Islet precursor cell (in vitro differentiated cells): ENCODE measurements around the gene ZNF606.
A peak's percentile ranks its signal among the peaks of the same experiment; 100 is the strongest.

Source experiments
- DNase-seq: peaks from one replicate; pipeline ENCODE4 v3.0.0-alpha.2; 2018

ZNF606 gene

GRCh38 chr19:58002384-58003173 is at the start of gene ZNF606:
ZNF606 (minus strand) TSS chr19:58002820; CDS start chr19:58001319, 1,501 bp downstream.
- DNase-seq: peak; percentile 88

GRCh38 chr19:58052256-58052655 is 49.6 kb upstream of the ZNF606 start:
- DNase-seq: no peak

GRCh38 chr19:58047672-58048071 is 45.1 kb upstream of the ZNF606 start:
- no peak for DNase-seq

DNA sequence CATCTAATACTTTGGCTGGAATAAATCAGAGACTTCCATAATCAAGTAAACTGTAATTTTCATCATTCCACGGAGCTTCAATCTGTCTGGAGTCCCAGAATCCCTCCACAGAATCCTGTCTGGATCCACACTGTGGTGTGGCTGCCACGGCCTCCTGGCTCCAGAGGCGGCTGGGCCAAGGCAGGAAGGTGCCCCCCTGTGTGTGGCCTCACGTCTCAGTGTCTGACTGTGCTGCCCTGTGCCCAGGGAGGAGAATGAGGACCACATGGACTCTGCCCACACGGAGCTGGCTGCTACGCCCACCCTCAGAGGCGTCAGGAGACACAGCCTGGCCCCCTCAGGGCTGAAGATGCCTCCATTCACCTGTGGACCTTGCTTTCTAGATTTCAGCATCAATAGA is 44.2 kb upstream of the ZNF606 start:
- no peak for DNase-seq

DNA sequence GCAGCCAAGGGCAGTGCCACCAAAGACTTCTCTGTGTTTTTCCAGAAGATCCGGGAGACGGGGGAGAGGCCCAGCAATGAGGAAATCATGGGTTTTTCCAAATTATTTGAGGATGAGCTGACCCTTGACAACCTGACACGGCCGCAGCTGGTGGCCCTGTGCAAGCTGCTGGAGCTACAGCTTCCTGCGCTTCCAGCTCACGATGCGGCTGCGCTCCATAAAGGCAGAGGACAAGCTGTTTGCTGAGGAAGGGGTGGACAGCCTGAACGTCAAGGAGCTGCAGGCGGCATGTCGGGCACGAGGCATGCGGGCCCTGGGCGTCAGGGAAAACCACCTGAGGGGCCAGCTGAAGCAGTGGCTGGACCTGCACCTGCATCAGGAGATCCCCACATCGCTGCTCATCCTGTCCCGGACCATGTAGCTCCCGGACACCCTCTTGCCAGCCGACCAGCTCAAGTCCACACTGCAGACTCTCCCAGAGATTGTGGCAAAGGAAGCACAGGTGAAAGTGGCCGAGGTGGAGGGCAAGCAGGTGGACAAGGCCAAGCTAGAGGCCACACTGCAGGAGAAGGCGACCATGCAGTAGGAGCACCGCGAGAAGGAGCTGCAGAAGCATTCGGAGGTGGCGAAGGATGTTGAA is 42.9 kb upstream of the ZNF606 start:
- no peak for DNase-seq

- DNase-seq: no peak
Measured at GRCh38 chr19:58044886-58045285, 42.3 kb upstream of the ZNF606 start.

- no peak for DNase-seq
Measured at GRCh38 chr19:58044391-58044790, 41.8 kb upstream of the ZNF606 start.

DNA sequence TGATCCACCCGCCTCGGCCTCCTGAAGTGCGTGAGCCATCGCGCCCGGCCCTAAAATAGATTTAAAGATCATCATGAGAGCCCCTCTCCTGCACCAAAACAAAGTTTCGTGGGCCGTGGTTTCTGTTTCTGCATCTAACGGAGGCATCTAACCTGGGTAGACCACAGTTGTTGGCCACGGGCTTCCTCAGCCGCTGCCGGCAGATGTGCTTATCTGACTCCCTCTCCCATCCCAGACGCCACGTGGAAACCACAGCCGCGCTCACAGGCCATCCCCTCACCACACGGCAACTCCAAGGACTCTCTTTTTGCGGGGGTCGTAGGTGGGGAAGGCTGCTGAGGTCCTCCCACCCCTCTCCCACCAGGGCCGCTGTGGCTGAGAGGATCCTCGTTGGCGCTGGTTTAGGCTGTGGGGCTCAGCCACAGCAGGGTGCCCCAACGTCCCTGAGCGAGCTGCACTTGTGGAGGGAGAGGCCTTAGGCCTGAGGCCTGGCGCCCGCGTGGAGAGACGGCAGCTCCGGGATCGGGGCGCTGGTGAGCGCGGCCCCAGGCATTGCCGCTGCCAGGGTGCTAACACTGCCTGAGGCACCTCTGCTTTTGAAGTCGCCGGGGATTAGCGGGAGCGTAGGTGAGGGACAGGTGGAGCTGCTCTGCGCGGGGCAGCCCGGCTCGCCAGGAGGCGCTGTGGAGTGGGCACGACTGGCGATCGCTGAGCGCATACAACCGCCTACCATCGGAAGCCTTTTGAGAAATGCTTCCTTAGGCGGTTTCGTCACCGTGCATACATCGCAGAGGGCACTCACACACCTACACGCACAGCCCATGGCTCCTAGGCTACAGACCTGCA is 40.1 kb upstream of the ZNF606 start:
- DNase-seq: no peak

DNA sequence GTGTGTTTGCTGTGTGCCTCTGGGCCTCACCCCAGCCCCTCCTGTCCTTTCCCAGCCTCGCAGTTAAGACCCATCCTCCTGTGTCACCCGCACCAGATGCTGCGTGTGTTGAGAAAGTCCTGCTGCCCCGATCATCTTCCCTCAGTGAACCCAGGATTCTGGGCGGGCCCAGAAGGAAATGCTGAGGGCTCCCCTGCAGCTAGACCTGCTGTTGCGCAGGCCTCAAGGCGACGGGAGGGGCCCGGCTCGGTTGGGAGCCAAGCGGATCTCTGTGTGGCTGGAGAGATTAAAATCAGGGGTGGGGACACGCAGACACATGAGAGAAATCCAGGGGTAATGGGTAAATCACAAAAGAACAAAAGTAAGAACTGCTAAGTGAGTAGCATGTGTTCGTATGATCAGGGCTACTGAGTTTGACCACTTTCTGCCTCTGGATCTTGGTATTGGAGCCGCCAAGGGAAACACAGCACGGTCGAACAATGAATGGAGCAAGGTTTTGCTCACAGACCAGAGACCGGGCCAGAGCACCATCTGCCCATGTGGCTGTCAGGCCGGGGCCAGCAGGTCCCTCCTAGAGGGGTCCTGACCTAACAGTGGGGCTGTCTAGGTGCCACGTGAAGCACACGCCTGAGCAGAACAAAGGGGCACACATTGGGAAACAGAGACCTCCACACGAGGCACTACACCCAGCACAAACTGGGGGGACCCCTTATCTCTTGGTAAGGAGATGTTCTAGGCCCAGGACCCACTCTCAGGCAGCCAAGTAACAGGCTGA is 38.3 kb upstream of the ZNF606 start:
- no peak for DNase-seq

DNA sequence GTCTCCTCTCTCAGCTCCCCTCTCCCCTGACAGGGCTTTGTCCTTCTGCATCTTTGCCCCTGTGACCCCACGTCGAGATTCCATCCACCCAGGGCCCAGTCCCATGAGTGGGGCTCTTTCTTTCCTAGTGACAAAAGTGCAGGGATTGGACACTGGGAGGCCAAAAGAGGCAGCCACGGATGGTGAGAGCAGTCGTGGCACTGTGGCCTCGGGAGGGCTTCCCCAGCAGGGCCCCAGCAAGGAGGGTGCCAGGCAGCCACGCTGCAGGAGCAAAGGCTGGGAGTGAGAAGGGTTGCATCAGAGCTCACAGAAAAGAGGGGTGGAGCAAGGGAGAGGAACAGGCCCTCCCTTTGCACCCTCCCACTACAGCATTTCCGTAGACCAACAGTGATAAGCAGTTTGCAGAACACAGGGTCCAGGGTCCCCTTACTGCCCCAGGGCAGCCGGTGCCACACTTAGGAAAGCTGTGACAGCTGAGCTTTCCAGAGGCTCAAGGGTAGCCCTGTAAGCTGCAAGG is 36.1 kb upstream of the ZNF606 start:
- DNase-seq: no peak

DNA sequence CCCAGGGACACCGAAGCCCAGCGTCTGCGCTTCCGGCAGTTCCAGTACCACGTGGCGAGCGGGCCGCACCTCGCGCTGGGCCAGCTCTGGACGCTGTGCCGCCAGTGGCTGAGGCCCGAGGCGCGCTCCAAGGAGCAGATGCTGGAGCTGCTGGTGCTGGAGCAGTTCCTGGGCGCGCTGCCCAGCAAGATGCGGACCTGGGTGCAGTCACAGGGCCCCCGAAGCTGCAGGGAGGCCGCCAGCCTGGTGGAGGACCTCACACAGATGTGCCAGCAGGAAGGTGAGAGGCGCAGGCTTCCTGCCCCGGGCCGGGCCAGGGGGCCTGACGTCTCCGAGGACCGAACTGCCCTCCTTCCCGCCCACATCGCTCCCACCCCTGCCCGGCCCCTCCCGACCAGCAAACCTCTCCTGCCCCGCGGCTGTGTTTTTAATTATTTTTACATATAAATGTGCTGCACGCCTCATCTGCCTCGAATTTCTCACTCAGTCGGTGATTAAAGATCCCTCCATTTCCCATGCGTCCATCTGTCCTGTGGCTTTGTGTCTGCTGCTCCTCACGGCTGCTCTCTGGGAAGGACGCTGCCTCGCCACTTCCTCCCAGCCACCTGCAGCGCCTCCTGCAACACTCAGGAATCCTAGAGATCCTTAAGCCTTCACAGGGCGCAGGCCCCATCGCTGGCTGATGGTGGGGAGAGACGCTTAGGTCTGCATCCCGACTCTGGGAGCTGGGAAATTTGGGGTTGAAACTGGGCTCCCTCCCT is 35.5 kb upstream of the ZNF606 start:
- DNase-seq: no peak

GRCh38 chr19:58035863-58036262 is 33.2 kb upstream of the ZNF606 start:
- DNase-seq: no peak

GRCh38 chr19:58034477-58034793 is 31.8 kb upstream of the ZNF606 start:
- DNase-seq: no peak

GRCh38 chr19:58033741-58034476 is 31.3 kb upstream of the ZNF606 start, which contains the start of gene ZSCAN1:
ZSCAN1 (plus strand) TSS chr19:58034025; CDS start chr19:58037837, 3,812 bp downstream.
- DNase-seq: peak; percentile 94

DNA sequence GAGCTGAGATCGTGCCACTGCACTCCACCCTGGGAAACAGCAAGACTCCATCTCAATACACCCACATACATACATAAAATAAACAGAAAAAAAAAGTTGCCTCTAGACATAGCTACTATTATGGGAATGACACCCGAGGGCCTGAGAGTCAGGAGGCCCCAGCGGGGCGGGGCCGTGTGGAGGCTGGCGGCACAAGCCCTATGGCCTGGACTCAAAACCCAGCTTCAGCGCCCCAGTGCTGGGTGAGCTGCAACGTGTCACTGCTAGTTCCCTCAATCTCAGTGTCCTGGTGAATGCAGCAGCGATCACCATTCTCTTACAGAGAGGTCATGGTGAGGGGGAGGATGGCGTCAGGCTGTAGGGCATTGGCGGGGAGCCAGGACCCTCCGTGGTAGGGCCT is 22.0 kb upstream of the ZNF606 start:
- no peak for DNase-seq

DNA sequence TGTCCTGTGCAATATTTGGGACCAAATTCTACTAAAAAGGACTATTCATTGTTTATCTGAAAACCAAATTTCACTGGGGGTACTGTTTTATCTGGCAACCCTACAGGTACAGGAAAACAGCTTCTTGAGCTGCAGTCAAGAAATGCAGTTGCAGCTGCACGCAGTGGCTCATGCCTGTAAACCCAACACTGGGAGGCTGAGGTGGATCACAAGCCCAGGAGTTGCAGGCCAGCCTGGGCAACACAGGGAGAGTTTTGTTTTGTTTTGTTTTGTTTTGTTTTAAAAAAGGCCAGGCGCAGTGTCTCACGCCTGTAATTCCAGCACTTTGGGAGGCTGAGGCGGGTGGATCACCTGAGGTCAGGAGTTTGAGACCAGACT is 19.7 kb upstream of the ZNF606 start:
- DNase-seq: no peak

DNA sequence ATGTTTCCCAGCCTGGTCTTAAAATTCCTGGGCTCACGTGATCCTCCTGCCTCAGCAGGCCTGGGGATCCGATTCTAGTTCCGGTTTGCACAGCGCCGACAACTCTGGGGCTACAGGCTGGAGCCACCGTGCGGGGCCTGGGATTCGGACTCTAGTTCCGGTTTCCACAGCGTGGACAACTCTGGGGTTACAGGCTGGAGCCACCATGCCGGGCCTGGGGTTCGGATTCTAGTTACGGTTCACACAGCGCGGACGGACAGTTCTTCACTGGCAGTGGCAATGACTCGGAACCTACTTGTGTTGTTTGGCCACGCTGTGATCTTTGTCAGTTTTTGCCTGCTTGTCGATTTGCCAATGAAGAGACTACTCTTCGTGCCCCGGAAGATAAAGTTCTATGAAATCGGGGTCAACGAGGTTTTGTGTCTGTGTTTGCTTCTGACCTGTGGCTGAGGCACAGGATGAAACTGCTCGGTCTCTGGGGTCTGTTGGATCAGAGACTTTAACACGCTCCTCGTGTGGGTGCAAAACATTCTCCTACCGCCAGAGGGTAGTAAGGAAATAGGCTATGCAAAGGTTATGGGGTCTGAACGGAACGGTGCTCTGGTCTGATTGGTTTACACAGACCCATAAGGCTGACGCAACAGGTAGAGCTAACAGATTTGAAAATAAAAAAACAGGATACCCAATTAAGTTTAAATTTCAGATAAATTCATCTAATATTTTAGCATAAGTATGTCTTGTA is 19.1 kb upstream of the ZNF606 start:
- no peak for DNase-seq

GRCh38 chr19:58020129-58020528 is 17.5 kb upstream of the ZNF606 start:
- DNase-seq: no peak

DNA sequence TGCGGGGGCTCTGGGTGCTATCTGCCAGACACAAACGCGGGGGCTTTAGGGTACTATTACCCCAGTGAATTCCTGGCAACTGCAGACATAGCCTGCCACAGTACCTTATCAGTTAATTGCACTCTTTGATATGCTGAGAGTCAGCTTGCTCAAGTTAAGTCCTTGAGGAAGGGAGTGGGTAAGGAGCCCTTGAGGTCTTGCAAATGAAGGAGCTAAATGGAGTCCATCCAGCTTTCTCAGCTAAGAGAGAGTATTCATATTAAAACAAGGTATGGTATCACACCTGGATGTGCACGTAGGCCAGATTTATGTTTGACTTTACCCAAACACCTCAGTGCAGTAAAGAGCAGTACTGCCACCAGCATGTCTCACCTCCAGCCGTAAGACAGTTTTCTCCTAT is 11.5 kb upstream of the ZNF606 start:
- DNase-seq: no peak

- no peak for DNase-seq
Measured at GRCh38 chr19:58010507-58010906, 7.9 kb upstream of the ZNF606 start.
